ENCODE results near the gene ARL5A.

ARL5A gene

DNA sequence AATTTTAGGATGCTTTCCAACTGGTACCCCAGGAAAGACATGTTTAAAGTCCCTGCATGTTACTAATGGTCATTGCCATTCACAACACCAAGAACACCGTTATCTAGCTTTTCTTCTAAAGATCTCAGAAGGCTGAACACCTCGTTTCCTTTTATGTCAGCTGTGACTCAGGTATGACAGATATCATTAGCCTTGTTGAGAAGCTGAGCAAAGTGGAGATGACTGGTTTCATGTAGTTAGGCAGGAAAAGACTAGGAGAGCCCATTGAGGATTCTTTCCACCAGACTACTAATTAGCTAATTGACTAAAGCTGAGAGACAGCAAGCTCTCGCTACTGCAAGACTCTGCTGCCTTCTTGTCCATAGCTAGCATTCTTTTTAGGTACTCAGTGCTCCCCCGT, 32.0 kb upstream of the ARL5A start:
- TF ChIP-seq, protein P1, sequence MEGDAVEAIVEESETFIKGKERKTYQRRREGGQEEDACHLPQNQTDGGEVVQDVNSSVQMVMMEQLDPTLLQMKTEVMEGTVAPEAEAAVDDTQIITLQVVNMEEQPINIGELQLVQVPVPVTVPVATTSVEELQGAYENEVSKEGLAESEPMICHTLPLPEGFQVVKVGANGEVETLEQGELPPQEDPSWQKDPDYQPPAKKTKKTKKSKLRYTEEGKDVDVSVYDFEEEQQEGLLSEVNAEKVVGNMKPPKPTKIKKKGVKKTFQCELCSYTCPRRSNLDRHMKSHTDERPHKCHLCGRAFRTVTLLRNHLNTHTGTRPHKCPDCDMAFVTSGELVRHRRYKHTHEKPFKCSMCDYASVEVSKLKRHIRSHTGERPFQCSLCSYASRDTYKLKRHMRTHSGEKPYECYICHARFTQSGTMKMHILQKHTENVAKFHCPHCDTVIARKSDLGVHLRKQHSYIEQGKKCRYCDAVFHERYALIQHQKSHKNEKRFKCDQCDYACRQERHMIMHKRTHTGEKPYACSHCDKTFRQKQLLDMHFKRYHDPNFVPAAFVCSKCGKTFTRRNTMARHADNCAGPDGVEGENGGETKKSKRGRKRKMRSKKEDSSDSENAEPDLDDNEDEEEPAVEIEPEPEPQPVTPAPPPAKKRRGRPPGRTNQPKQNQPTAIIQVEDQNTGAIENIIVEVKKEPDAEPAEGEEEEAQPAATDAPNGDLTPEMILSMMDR (IDR thresholded peaks at IDR 0.05; ENCODE audit: low read depth, low read length): no peak
- no peak overlapping the region for H3K4me3 ChIP-seq (ENCODE audit: low read depth, low read length)
- in situ Hi-C loops (cut with HindIII; ENCODE audit: low sequenced_read_pairs): no loop called here
- DNase-seq (ENCODE audit: low read depth, low spot score): no peak

DNA sequence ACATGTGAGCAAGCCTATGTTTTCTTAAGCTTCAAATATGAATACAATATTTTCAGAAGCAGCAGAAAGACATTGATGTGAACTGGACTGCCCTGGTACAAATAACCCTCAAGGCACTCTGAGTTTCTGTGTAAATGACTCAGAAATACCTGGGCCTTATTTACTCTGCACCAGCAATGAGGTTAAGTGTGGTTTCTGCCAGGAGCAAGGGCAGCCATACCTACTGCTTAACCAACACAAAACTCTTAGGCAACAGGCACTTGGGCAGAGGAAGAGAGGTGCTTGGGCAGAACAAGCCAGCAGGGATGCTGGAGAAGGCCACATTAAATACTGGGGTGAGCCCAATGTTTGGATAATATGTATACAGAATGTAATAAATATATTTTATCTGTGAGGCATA, 29.4 kb upstream of the ARL5A start:
- in situ Hi-C loops (cut with HindIII; ENCODE audit: low sequenced_read_pairs): no loop called here
- no peak overlapping the region for H3K4me3 ChIP-seq (ENCODE audit: low read depth, low read length)
- no peak for DNase-seq (ENCODE audit: low read depth, low spot score)
- TF ChIP-seq, protein P1 (IDR thresholded peaks at IDR 0.05; ENCODE audit: low read depth, low read length): no peak

DNA sequence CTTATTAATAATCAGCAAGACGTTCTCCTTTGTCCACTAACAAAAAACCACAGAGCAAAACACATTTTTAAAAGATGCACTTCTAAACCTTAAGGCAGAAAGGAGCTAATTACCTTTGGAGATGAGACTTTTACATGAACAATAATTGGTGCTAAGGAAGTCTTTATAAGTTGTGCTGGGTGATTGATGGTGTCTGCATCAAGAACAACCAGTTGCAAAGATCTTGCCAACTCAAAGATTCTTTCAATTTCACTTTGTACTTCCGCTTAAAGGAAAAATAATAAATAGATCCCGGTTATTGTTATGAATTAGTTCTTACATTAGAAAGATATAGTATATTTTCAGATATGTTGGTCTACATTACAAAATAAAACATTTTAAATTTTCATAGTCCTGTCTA, 26.9 kb upstream of the ARL5A start:
- in situ Hi-C loops (cut with HindIII; ENCODE audit: low sequenced_read_pairs): no loop called here
- TF ChIP-seq, protein P1 (IDR thresholded peaks at IDR 0.05; ENCODE audit: low read depth, low read length): no peak
- H3K4me3 ChIP-seq (ENCODE audit: low read depth, low read length): no peak overlapping the region
- no peak for DNase-seq (ENCODE audit: low read depth, low spot score)

DNA sequence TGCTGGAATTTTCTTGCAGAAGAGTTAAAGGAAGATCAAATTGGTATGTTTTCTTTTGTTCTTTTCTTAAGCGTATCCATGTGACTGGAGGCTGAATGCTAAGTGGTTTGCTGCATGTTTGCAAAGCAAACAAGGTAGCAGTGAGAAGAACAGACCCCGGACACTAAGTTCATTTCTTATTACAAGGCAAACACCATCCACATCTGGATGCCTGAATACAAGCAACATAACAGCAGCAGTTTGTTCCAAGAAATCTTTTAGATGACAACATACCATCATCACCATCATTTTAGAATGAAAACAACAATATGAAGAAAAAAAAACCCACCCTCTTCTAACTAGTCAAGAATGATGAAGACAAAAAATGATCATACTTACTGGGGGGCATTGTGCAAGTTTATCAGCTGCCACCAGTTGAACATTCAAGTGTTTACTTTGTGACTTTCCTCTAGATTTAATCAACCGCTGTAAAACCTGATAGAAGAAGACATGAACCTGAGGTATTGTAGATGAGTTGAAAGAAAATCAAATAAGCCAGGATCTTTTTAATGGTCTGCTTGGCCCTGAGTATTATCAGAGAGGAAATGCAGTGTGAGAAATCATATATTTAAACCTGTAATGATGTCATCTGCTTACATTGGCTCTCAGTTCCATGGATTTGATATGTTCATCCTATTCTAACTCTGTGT, 25.0 kb upstream of the ARL5A start:
- TF ChIP-seq, protein P1 (IDR thresholded peaks at IDR 0.05; ENCODE audit: low read depth, low read length): no peak
- in situ Hi-C loops (cut with HindIII; ENCODE audit: low sequenced_read_pairs): no loop called here
- H3K4me3 ChIP-seq (ENCODE audit: low read depth, low read length): no peak overlapping the region
- DNase-seq (ENCODE audit: low read depth, low spot score): no peak

DNA sequence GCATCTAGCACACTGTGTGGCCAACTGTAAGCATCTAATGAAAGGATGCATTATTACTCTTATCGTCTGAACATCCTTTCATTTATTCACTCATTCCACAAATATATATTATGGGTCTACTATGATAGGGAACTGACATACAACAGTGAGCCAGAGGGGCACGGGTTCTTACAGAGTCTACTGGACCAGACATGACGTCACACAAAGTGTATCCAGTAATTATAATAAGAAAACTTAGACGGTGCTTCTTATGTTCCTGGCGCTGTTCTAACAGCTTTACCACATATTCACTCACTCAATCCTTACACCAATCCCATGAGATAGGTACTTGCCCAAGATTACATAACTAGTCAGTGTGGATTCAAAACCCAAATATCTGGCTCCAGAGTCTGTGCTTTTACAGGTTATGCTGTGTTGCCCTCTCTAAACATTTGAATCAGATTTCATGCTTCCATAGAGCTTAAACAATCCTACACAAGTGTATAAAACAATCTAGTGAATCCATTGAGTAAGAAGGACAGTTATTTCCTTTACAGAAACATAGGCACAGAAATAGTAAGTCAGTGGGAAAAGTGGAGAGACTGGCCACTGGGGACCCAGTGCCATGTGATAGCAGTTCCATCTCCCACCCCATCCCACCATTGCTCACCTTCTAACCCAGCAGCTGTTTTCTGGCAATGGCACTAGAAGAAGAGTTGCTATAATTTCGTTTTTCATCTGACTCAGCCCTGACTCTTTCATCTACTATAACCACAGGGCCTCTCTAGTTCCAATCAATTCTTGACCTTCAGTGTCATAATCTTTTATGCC, 24.2 kb upstream of the ARL5A start:
- DNase-seq (ENCODE audit: low read depth, low spot score): no peak
- TF ChIP-seq, protein P1 (IDR thresholded peaks at IDR 0.05; ENCODE audit: low read depth, low read length): no peak
- in situ Hi-C loops (cut with HindIII; ENCODE audit: low sequenced_read_pairs): no loop called here
- H3K4me3 ChIP-seq (ENCODE audit: low read depth, low read length): no peak overlapping the region

DNA sequence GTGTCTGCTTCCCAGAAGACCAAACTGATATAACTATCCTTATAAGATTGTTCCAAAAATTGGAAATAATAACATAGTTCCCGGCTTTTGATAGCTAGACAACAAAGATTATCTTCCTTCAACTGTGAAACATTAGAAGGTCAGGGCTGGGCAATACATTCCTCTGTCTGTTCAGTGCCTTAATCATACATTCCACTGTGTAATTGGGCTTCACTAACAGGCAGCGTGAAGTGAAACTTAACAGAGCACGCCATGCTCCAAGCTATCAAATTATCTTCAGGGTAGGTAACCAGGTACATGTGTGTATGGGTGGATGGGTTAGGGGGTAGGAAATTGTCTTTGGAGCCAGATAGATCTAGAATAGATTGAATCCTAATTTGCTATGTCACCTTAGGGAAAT, 23.5 kb upstream of the ARL5A start:
- in situ Hi-C loops (cut with HindIII; ENCODE audit: low sequenced_read_pairs): no loop called here
- TF ChIP-seq, protein P1 (IDR thresholded peaks at IDR 0.05; ENCODE audit: low read depth, low read length): no peak
- DNase-seq (ENCODE audit: low read depth, low spot score): peak; percentile 25
- H3K4me3 ChIP-seq (ENCODE audit: low read depth, low read length): no peak overlapping the region
